GM19455 (cell line): Measurements from ENCODE around the gene LSMEM2.

ENCODE experiments used
- ATAC-seq: cut with Tn5 transposase; IDR thresholded peaks from one replicate; pipeline ENCODE4 v1.9.1; 2021; ENCODE audit not compliant: unreplicated experiment

The LSMEM2 gene

GRCh38 chr3:50264383-50264963 lies 14.4 kb upstream of the LSMEM2 start:
- no peak for ATAC-seq

GRCh38 chr3:50264964-50265485 lies 13.9 kb upstream of the LSMEM2 start:
- ATAC-seq: no peak

- no peak for ATAC-seq
These were observed 13.3 kb upstream of the LSMEM2 start for GRCh38 chr3:50265571-50265970.

GRCh38 chr3:50266017-50266416 lies 12.9 kb upstream of the LSMEM2 start:
- ATAC-seq: no peak

- ATAC-seq: no peak
These were observed 12.1 kb upstream of the LSMEM2 start for GRCh38 chr3:50266836-50267235.

GRCh38 chr3:50267280-50267913 lies 11.5 kb upstream of the LSMEM2 start:
- no peak for ATAC-seq

GRCh38 chr3:50268276-50268675 lies 10.6 kb upstream of the LSMEM2 start:
- no peak for ATAC-seq

- ATAC-seq: no peak
These were observed 10.0 kb upstream of the LSMEM2 start, which contains the start of gene SEMA3B for GRCh38 chr3:50268703-50269451. TSS of gene SEMA3B (plus strand) at chr3:50269147. CDS start at chr3:50269241, 94 bp downstream.

GRCh38 chr3:50269460-50269859 lies 9.4 kb upstream of the LSMEM2 start:
- no peak for ATAC-seq

- ATAC-seq: no peak
These were observed 8.9 kb upstream of the LSMEM2 start for GRCh38 chr3:50269977-50270413.

- ATAC-seq: no peak
These were observed 8.3 kb upstream of the LSMEM2 start for GRCh38 chr3:50270422-50271224.

GRCh38 chr3:50271314-50271936 lies 7.5 kb upstream of the LSMEM2 start:
- ATAC-seq: no peak

- peak; percentile 5 for ATAC-seq
These were observed 6.4 kb upstream of the LSMEM2 start for GRCh38 chr3:50272538-50272910.

- peak; percentile 80 for ATAC-seq
These were observed 5.8 kb upstream of the LSMEM2 start for GRCh38 chr3:50272911-50273688.

- ATAC-seq: no peak
These were observed 5.2 kb upstream of the LSMEM2 start for GRCh38 chr3:50273689-50274065.

GRCh38 chr3:50274371-50275104 lies 4.3 kb upstream of the LSMEM2 start:
- no peak for ATAC-seq

- no peak for ATAC-seq
These were observed 3.5 kb upstream of the LSMEM2 start for GRCh38 chr3:50275141-50275995.

GRCh38 chr3:50275996-50276761 lies 2.7 kb upstream of the LSMEM2 start:
- no peak for ATAC-seq
